NK-92 (cell line): ENCODE data around the gene MYOF.

Source experiments
- DNase-seq: peaks from one replicate; lab custom pipeline; 2025; ENCODE audit not compliant: unreplicated experiment; lab: John Stamatoyannopoulos, UW

The MYOF gene, protein sequence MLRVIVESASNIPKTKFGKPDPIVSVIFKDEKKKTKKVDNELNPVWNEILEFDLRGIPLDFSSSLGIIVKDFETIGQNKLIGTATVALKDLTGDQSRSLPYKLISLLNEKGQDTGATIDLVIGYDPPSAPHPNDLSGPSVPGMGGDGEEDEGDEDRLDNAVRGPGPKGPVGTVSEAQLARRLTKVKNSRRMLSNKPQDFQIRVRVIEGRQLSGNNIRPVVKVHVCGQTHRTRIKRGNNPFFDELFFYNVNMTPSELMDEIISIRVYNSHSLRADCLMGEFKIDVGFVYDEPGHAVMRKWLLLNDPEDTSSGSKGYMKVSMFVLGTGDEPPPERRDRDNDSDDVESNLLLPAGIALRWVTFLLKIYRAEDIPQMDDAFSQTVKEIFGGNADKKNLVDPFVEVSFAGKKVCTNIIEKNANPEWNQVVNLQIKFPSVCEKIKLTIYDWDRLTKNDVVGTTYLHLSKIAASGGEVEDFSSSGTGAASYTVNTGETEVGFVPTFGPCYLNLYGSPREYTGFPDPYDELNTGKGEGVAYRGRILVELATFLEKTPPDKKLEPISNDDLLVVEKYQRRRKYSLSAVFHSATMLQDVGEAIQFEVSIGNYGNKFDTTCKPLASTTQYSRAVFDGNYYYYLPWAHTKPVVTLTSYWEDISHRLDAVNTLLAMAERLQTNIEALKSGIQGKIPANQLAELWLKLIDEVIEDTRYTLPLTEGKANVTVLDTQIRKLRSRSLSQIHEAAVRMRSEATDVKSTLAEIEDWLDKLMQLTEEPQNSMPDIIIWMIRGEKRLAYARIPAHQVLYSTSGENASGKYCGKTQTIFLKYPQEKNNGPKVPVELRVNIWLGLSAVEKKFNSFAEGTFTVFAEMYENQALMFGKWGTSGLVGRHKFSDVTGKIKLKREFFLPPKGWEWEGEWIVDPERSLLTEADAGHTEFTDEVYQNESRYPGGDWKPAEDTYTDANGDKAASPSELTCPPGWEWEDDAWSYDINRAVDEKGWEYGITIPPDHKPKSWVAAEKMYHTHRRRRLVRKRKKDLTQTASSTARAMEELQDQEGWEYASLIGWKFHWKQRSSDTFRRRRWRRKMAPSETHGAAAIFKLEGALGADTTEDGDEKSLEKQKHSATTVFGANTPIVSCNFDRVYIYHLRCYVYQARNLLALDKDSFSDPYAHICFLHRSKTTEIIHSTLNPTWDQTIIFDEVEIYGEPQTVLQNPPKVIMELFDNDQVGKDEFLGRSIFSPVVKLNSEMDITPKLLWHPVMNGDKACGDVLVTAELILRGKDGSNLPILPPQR (N-terminal part only)

DNA sequence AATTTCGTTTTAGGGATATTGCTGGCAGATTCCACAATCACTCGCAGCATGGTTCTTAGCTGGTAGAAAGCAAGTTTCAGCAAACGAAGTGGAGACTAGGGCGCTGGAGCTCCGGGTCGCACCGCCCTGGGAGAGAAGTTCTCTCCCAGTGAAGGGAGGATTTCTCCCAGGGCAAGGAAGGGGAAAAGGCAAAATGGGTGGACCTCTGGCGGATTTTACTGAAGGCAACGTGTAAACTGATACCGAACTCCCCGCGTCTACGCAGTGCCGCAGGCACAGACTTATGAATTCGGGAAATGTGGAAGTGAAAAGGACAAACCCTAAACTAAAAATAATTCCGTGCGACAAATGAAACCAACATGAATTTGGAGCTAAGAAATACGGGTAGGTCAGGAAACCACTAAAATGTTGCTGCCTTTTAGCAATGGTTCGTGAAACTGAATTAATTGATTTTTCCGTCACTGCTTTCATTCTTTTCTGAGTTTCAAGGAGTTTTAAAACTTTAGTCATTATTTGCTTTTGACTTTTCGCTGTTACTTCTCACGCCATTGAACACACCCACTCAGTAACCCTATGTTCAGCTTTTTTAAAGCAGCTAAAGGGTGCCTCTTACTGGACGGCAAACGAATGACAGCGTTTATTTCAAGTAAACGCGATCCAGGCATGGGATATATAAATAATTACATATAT is at the start of gene MYOF:
MYOF (minus strand) TSS at position 190 of the 690 bp plus-strand sequence; CDS start at position 50, 140 bp downstream.
- no peak for DNase-seq

GRCh38 chr10:93518531-93518930 is 36.4 kb upstream of the MYOF start:
- no peak for DNase-seq

DNA sequence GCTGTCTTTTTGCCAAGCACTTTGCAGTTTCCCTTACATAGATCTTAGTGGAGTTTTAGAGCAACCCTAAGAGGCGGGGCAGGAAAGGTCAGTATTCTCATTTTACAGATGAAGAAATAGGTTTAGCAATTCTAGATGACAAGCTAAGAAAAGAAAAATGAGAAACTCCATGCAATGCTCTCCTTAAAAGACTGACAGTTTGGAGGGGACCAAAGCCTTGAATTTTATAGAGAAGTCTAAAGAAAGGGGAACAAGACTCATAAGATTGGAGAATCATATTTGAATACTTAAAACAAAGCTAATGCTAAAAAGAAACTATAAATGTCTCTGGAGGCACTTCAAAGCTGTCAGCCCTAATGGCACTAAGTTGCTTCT is 33.9 kb upstream of the MYOF start:
- no peak for DNase-seq

- no peak for DNase-seq
These were observed 33.2 kb upstream of the MYOF start for GRCh38 chr10:93515071-93516005.

GRCh38 chr10:93514521-93514920 is 32.4 kb upstream of the MYOF start:
- no peak for DNase-seq

GRCh38 chr10:93513091-93513490 is 31.0 kb upstream of the MYOF start:
- DNase-seq = no peak

GRCh38 chr10:93512565-93512964 is 30.4 kb upstream of the MYOF start:
- DNase-seq = no peak

GRCh38 chr10:93509816-93510215 is 27.7 kb upstream of the MYOF start:
- DNase-seq = no peak

GRCh38 chr10:93505075-93505474 is 22.9 kb upstream of the MYOF start:
- DNase-seq = no peak

GRCh38 chr10:93503075-93503474 is 20.9 kb upstream of the MYOF start:
- DNase-seq = no peak

- DNase-seq = no peak
These were observed 19.5 kb upstream of the MYOF start for GRCh38 chr10:93501650-93502049.

- DNase-seq = no peak
These were observed 16.0 kb upstream of the MYOF start for GRCh38 chr10:93498166-93498565.

GRCh38 chr10:93496322-93497041 is 14.3 kb upstream of the MYOF start, which contains the start of gene CEP55:
CEP55 (plus strand) TSS chr10:93496612; CDS start chr10:93500052, 3,440 bp downstream.
- DNase-seq = peak; percentile 34

- DNase-seq = no peak
These were observed 13.7 kb upstream of the MYOF start for GRCh38 chr10:93495654-93496321.

- DNase-seq = no peak
These were observed 12.4 kb upstream of the MYOF start for GRCh38 chr10:93494494-93494893.

DNA sequence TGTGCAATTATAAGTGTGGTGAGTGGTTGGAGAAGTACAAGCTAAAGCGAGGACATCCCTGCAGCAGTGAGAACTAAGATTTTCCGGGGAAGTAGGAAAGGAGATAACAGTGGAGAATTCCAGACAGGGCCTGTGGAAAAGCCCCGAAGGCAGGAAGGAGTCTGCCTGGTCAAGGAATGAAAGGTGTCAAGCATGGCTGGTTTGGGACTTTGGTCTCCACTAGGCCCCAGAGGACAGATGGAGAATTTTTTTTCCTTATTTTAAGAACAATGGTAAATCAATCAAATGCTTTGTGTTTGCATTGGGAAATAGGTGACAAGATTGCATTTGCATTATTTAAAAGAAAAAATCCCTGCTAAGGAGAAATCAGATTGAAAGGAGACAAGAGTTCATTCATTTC is 11.0 kb upstream of the MYOF start:
- DNase-seq = no peak

- no peak for DNase-seq
These were observed 9.5 kb upstream of the MYOF start for GRCh38 chr10:93491602-93492121.

DNA sequence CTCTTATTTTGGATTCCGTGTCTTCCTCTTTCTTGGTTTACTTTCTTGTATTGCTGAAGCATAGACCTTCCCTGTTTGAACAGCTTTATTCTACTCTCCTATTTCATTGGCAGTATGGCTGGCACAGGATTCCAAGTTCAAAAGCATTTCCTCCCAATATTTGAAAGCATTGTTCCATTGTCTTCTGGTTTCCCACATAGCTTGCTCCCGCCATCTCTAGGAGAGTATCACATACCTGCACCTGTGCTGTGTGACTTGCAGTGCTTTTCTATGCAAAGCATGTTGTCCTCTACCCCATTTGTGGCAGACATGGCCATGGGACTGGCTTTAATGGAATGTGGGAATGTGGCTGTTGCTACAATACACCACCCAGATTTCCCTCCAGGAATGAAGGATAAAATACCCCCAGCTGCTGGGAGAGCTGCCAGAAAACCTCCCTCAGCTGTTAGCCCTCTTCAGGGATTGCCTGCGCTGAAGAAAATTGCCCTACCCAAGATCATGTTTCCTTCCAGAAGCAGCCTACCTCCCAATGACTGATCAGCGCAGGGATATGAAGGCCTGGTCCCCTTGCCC is 6.9 kb upstream of the MYOF start:
- no peak for DNase-seq
